ENCODE results near the gene ABCG4. TPM values are rescaled to one million over a fixed set of nuclear protein-coding genes. Genes with fewer than 3 reads are reported as not detected.
"Not testable (repeated sequence)": the region's sequence is repeated elsewhere in the genome, so short reads cannot be mapped to it uniquely, and the experiment has no call there.

ABCG4 gene
- 1.3 TPM in 1 of 2 replicates, not detected in the other for total RNA-seq (ENCODE audit: low replicate concordance)
- long read RNA-seq = 0 reads

GRCh38 chr11:119149018-119149785 is at the start of gene ABCG4:
ABCG4 (plus strand) TSS chr11:119149052; CDS start chr11:119149966, 914 bp downstream.
- H3K27ac Mint-ChIP-seq = no peak within 1 kb of the TSS
- no peaks in the 10 kb centered on the region for H3K9me3 Mint-ChIP-seq
- H3K4me3 Mint-ChIP-seq = peak within 1 kb of the TSS; percentile 80
- TF ChIP-seq CTCF (conservative IDR thresholded peaks at IDR 0.05) = no peak
- no peaks in the 10 kb centered on the region for H3K36me3 Mint-ChIP-seq
- H3K4me1 Mint-ChIP-seq (ENCODE audit: unreplicated experiment) = peaks cover 6% of the 10 kb centered on the region
- H3K27me3 Mint-ChIP-seq = peaks cover 81% of the 10 kb centered on the region
- DNase-seq (ENCODE audit: extremely low spot score, unreplicated experiment) = no peak

DNA sequence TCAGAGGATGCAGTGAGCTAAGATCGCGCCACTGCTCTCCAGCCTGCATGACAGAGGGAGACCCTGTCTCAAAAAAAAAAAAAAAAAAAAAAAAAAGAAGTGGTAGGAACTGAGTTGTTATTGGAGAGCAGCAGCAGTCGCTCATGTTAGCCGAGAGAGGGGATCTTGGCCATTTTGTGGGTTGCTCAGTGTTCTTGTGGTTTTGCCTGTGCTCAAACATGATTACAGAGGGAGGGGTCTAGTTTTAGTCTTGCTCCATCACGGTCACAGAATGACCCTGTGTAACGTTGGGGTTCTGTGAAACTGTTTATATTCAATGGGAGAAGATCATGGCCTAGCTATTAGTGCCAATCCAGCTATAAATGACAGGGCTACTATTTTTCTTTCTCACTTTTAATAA is 49.1 kb upstream of the ABCG4 start:
- H3K9me3 Mint-ChIP-seq = no peaks in the 10 kb centered on the region
- TF ChIP-seq CTCF (conservative IDR thresholded peaks at IDR 0.05) = no peak
- H3K4me1 Mint-ChIP-seq (ENCODE audit: unreplicated experiment) = peaks cover 27% of the 10 kb centered on the region
- H3K36me3 Mint-ChIP-seq = peaks cover 21% of the 10 kb centered on the region
- no peaks in the 10 kb centered on the region for H3K27me3 Mint-ChIP-seq
- H3K4me3 Mint-ChIP-seq = peak overlapping the region; percentile 92
- DNase-seq (ENCODE audit: extremely low spot score, unreplicated experiment) = no peak
- H3K27ac Mint-ChIP-seq = peak overlapping the region; percentile 99

DNA sequence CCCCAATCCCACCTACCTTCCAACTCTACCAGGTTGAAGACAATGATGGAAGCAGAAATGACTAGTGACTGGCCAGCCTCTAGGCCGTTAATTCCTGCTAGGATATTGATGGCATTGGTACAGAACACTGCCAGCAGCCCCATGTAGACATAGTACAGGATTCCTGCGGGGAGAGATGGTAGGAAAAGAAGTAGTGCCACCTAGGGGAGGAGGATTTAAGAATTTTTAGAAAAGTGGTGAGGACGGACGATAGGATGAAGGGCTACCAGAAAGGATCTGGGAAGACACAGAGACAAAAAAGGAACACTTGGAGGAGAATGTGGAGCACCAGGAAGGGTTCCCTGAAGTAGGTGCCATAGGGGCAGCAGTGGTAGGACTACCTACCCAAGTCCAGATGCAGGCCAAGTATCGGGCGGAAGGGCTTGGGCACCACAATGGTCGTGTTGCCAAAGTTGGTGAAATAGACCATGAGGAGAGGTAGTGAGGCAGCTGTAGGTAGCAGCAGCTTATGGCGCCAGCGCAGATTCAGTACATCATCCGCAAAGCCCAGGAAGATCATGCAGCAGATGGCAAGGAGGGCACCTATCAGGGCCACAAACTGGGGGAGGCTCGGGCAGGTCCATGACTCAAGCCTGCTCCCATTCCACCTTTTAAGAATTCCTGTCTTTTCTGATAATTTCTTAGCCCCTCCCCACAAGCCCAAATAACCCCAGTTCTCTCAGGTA is 48.4 kb upstream of the ABCG4 start:
- Mint-ChIP-seq H3K4me3 (peak overlapping the region; percentile 92), H3K9me3 (no peaks in the 10 kb centered on the region), H3K4me1 (ENCODE audit: unreplicated experiment) (peaks cover 25% of the 10 kb centered on the region), H3K36me3 (peaks cover 19% of the 10 kb centered on the region), H3K27ac (peak overlapping the region; percentile 99), H3K27me3 (no peaks in the 10 kb centered on the region)
- peak; percentile 49 for TF ChIP-seq CTCF (conservative IDR thresholded peaks at IDR 0.05)
- DNase-seq (ENCODE audit: extremely low spot score, unreplicated experiment) = no peak

GRCh38 chr11:119100994-119101758 is 47.7 kb upstream of the ABCG4 start:
- H3K4me1 Mint-ChIP-seq (ENCODE audit: unreplicated experiment) = peaks cover 26% of the 10 kb centered on the region
- no peaks in the 10 kb centered on the region for H3K27me3 Mint-ChIP-seq
- peak overlapping the region; percentile 99 for H3K27ac Mint-ChIP-seq
- TF ChIP-seq CTCF (conservative IDR thresholded peaks at IDR 0.05) = peak; percentile 60
- peaks cover 17% of the 10 kb centered on the region for H3K36me3 Mint-ChIP-seq
- no peaks in the 10 kb centered on the region for H3K9me3 Mint-ChIP-seq
- peak overlapping the region; percentile 92 for H3K4me3 Mint-ChIP-seq
- DNase-seq (ENCODE audit: extremely low spot score, unreplicated experiment) = no peak

- DNase-seq (ENCODE audit: extremely low spot score, unreplicated experiment) = peak; percentile 87
- Mint-ChIP-seq H3K9me3 (no peaks in the 10 kb centered on the region), H3K4me3 (peak within 1 kb of the TSS; percentile 92), H3K36me3 (peaks cover 12% of the 10 kb centered on the region), H3K27me3 (no peaks in the 10 kb centered on the region), H3K27ac (peak within 1 kb of the TSS; percentile 99), H3K4me1 (ENCODE audit: unreplicated experiment) (peaks cover 33% of the 10 kb centered on the region)
- no peak for TF ChIP-seq CTCF (conservative IDR thresholded peaks at IDR 0.05)
Observed at GRCh38 chr11:119101759-119102423, 47.0 kb upstream of the ABCG4 start, which contains the start of gene DPAGT1. DPAGT1 (minus strand) TSS chr11:119101853; CDS start chr11:119101655, 198 bp downstream.

DNA sequence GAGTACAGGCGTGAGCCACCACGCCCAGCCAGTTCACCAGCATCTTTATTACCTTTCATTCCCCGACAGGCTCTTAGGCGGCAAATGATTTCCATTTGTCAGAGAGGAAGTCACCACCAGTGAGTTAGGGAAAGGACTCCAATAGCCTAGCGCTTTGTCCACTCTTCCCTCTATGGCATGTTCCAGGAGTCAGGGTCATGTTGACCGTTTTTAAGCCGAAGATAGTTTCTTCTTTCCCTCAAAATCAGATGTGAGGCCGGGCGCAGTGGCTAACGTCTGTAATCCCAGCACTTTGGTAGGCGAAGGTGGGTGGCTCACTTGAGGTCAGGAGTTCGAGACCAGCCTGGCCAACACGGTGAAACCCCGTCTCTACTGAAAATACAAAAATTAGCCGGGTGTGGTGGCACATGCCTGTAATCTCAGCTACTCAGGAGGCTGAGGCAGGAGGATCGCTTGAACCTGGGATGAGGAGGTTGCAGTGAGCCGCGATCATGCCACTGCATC is 45.6 kb upstream of the ABCG4 start:
- H3K27me3 Mint-ChIP-seq; H3K9me3 Mint-ChIP-seq; DNase-seq (ENCODE audit: extremely low spot score, unreplicated experiment); H3K36me3 Mint-ChIP-seq: not testable (repeated sequence)
- Mint-ChIP-seq H3K4me3 (peak overlapping the region; percentile 92), H3K27ac (peak overlapping the region; percentile 99), H3K4me1 (ENCODE audit: unreplicated experiment) (peaks cover 36% of the 10 kb centered on the region)
